ENCODE data around the gene PLSCR2. TPM values are rescaled to one million over a fixed set of nuclear protein-coding genes. Genes with fewer than 3 reads are reported as not detected.

PLSCR2 gene
- total and polyA plus RNA-seq, 2 of the 8 experiments (the other 6 are each of a cell fraction or from before 2014, with no cell fraction given): not detected

DNA sequence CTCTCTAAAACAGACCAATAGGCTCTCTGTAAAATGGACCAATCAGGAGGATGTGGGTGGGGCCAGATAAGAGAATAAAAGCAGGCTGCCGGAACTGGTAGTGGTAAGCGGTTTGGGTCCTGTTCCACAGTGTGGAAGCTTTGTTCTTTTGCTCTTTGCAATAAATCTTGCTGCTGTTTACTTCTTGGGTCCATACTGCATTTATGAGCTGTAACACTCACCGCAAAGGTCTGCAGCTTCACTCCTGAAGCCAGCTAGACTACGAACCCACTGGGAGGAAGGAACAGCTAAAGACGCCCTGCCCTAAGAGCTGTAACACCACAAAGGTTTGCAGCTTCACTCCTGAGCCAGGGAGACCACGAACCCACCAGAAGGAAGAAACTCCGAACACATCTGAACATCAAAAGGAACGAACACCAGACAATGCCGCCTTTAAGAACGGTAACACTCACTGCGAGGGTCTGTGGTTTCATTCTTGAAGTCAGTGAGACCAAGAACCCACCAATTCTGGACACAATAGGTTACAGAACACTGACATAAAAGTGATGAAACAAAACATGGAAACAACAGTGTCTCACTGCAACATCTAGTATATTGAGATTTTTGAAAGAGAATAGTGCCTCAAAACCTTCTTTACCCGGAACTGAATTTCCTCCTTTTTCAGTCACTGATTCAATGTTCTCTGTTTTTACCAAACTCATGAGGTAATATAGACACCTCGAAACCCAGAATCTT lies 28.8 kb upstream of the PLSCR2 start:
- Histone ChIP-seq H3K79me2 (ENCODE audit: control insufficient read depth in 1 of 2, insufficient read depth in 2 of 2, low read length in 2 of 2) (no peaks in the 10 kb centered on the region), H2AK5ac (ENCODE audit: low read depth, low read length) (no peak overlapping the region), H2BK20ac (ENCODE audit: low read length) (no peak overlapping the region), H2BK5ac (ENCODE audit: low read depth, low read length) (no peak overlapping the region), H3K23ac (ENCODE audit: insufficient read length) (no peak overlapping the region), H3K23me2 (ENCODE audit: low read depth, low read length) (no peaks in the 10 kb centered on the region), H2BK15ac (ENCODE audit: low read length) (no peak overlapping the region), H3K18ac (ENCODE audit: extremely low read depth, low read length) (no peak overlapping the region), H3K79me1 (ENCODE audit: low read depth, low read length) (no peaks in the 10 kb centered on the region), H2BK120ac (replicated peaks; ENCODE audit: low read depth, low read length) (no peak overlapping the region), H3K4ac (replicated peaks; ENCODE audit: insufficient read length, low read depth, low read length) (no peak overlapping the region), H4K5ac (ENCODE audit: insufficient read length, low read depth, low read length) (no peak overlapping the region), H2AFZ (ENCODE audit: low read length) (peak overlapping the region; percentile 39; the same call in 1 of the 2 replicates), H4K20me1 (replicated peaks in 1 of 2; ENCODE audit: control insufficient read depth in 1 of 2, insufficient read depth in 2 of 2, low read length in 2 of 2) (no peaks in the 10 kb centered on the region), H3K4me3 (ENCODE audit: extremely low read depth in 1 of 4, insufficient read depth in 2 of 4, low read depth in 3 of 4, low read length in 4 of 4) (no peak overlapping the region), H3K27ac (ENCODE audit: low read depth, low read length) (peak overlapping the region; percentile 0; the same call in 1 of the 2 replicates), H4K91ac (replicated peaks; ENCODE audit: insufficient read length, low read length) (no peak overlapping the region), H2BK12ac (ENCODE audit: low read depth, low read length) (no peak overlapping the region), H3K4me2 (ENCODE audit: insufficient read depth in 1 of 2, low read depth in 2 of 2, low read length in 2 of 2) (no peak overlapping the region), H4K8ac (ENCODE audit: extremely low read depth, insufficient read depth, low read length) (no peak overlapping the region), H3K36me3 (ENCODE audit: control insufficient read depth in 2 of 4, insufficient read depth in 4 of 4, low read length in 3 of 4) (no peaks in the 10 kb centered on the region), H3K4me1 (replicated peaks in 1 of 4; ENCODE audit: control insufficient read depth in 3 of 4, insufficient read depth in 4 of 4, low read length in 3 of 4) (no peaks in the 10 kb centered on the region), H3K9ac (replicated peaks in 1 of 4; ENCODE audit: extremely low read depth in 1 of 4, low read depth in 3 of 4, low read length in 3 of 4) (no peak overlapping the region), H3K14ac (ENCODE audit: insufficient read length) (no peak overlapping the region), H3K56ac (replicated peaks; ENCODE audit: insufficient read length, low read depth, low read length) (no peak overlapping the region), H3K9me3 (ENCODE audit: insufficient read depth in 2 of 2, low read depth in 1 of 2, low read length in 1 of 2) (peaks cover 0 to 8% of the 10 kb centered on the region in 2 experiments; a peak in 1 of 4 replicates), H3K27me3 (replicated peaks in 1 of 4; ENCODE audit: control insufficient read depth in 3 of 4, extremely low read depth in 1 of 4, insufficient read depth in 3 of 4, low read length in 3 of 4) (peaks cover 0 to 1% (median 0%) of the 10 kb centered on the region in 4 experiments; a peak in 1 of 7 replicates)
- DNase-seq (ENCODE audit: low read depth in 1 of 2, low spot score in 2 of 2) (no peak), FAIRE-seq (no peak)
- ChIA-PET CTCF (ENCODE audit: partially characterized antibody) (interaction anchor here (0.9 kb wide), 1 partner anchor 309 kb away, joined by 3 read pairs; no protein-coding TSS in a partner anchor), POLR2A (ENCODE audit: partially characterized antibody) (no interaction called here)
- WGBS, 2 experiments (ENCODE audit: extremely low coverage in 1 of 2, insufficient coverage in 1 of 2, insufficient read length in 1 of 2, insufficient replicate concordance in 2 of 2, low coverage in 1 of 2, low lambda C conversion rate in 2 of 2, missing lambda C conversion rate in 1 of 2): 94% methylated on average over 13 of the region's 13 CpGs; no CpG with 5 or more reads in 1 of the 2 experiments
- TF ChIP-seq ATF3 (IDR thresholded peaks at IDR 0.05; ENCODE audit: insufficient read depth, low read depth, low read length): no peak
- TF ChIP-seq KDM4A (IDR thresholded peaks at IDR 0.05; ENCODE audit: low read depth, low read length, severe bottlenecking): no peak
- TF ChIP-seq KDM1A (IDR thresholded peaks at IDR 0.05; ENCODE audit: borderline replicate concordance, low read length): no peak
- no peak for TF ChIP-seq CHD2 (IDR thresholded peaks at IDR 0.05; ENCODE audit: low read length)
- TF ChIP-seq JUN (IDR thresholded peaks at IDR 0.05; ENCODE audit: low read depth, low read length): no peak
- TF ChIP-seq TAF7 (optimal IDR thresholded peaks at IDR 0.05; ENCODE audit: borderline replicate concordance, low read depth, low read length): no peak
- no peak for TF ChIP-seq NRF1 (IDR thresholded peaks at IDR 0.05; ENCODE audit: low read depth, low read length)
- no peak for TF ChIP-seq HDAC6 (IDR thresholded peaks at IDR 0.05; ENCODE audit: low read depth, low read length)
- TF ChIP-seq SAP30 (IDR thresholded peaks at IDR 0.05; ENCODE audit: insufficient read depth, insufficient replicate concordance, low read length): no peak
- TF ChIP-seq SP4 (IDR thresholded peaks at IDR 0.05; ENCODE audit: low read length): no peak
- no peak for TF ChIP-seq RNF2 (IDR thresholded peaks at IDR 0.05; ENCODE audit: borderline replicate concordance, low read depth, low read length, missing control alignments, poor library complexity, severe bottlenecking)
- no peak for TF ChIP-seq CHD1 (IDR thresholded peaks at IDR 0.05; ENCODE audit: low read depth, low read length)
